CD4-positive, alpha-beta T cell treated with Interleukin-4 for 4 hours (primary cell): Measurements from ENCODE around the gene RBM20.
A peak's percentile ranks its signal among the peaks of the same experiment; 100 is the strongest.
"Not testable (repeated sequence)": the region's sequence is repeated elsewhere in the genome, so short reads cannot be mapped to it uniquely, and the experiment has no call there.

ENCODE experiments used
- DNase-seq: peaks from one replicate; pipeline ENCODE4 v3.0.0-alpha.2; 2020

RBM20 gene

DNA sequence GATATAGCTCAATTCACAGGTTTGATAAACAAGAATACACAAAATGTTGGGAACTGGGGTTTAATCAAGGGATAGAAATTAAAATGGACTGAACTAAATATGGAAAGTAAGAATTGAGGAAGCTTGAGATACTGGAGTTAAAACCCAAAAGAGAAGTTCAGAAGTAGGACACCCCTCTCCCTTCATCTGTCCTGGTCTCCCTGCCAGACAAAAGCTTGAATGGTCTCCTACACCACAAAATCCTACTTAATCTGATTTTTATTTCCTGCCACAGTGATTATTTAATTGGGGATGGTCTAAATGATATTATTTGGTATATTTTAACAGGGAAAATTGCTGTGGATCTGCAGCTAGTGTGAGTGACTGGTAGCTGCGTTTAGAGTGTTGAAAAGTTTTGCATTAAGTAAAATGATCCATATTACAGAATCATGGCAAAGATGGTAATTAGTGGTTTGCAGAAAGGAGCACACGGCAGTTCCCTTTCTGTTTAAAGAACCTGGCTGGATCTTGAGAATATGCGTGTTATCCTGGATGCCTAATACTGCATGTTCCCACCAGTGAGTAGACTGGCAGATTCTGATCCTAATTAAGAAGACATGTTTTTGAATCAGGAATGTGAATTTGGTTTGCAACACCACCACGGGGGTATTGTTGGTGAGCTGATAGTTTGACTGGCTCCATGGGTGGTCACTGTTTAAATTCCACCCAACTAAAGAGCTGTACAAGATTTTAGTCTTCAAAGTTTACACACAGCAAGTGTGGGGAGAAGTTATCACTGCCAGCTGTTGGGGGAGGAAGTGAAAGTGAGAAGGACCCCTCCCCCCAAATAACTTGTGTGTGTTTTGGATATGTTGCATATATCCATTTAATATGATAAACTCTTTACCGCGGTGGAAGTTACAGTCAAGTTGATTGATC lies 5.5 kb downstream of the RBM20 start:
- DNase-seq: no peak

DNA sequence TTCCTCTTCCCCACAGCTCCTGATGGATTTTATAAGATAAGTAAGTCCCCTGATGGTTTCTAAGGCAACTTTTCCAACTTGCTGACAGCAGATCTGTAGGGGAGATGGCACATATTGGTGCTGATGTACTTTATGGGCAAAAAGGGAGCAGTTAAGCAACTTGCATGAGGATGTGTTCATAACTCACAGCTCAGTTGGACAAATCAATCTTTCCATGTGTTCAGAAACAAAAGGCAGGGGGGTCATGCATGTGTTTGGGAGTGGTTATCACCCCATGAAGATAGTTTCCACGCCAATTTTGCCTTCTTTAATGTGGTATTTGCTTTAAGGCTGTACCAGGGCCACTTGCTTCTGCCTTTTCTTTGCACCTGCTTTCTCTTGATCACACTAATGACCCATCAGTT lies 6.1 kb downstream of the RBM20 start:
- DNase-seq: no peak

DNA sequence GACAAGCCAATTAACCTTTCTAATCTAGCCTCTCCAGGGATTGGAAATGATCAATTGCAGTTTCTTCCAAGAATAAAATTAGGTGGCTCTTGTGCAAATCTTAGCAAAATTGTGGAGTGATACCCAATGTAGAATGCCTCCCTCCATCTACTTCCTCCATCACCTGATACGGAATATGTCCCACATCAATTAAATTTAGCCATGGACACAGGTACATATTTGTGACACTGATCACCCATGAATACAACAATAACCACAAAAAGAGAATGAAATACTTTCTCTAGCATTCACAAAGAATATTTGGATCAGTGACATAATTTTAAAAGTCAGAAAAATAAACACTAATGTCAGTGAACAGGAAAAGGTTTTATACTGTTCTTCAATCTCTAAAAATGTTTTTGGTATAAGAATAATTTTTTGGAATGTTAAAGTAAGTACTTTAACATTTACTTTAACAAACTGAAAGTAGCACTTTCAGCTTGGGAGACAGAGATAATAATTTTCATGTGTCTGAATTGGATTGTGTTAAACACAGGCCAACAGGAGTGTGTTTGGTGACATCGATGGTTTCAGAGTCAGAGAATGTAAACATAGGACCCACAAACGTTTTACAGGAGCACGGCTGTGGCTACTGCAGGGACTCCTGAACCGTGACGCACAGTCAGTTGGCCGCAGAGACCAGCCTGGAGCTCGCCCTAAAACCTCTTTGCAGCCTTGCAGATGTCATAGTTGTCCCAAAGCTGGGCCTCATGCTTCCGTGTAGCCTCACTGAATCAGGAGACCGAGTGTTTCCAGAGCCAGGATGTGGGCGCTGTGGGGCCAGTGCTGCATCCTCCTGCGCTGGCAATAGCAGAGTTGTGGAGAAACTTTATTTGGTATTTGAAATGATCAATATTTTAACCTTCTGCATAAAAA lies 7.2 kb downstream of the RBM20 start:
- DNase-seq: no peak

DNA sequence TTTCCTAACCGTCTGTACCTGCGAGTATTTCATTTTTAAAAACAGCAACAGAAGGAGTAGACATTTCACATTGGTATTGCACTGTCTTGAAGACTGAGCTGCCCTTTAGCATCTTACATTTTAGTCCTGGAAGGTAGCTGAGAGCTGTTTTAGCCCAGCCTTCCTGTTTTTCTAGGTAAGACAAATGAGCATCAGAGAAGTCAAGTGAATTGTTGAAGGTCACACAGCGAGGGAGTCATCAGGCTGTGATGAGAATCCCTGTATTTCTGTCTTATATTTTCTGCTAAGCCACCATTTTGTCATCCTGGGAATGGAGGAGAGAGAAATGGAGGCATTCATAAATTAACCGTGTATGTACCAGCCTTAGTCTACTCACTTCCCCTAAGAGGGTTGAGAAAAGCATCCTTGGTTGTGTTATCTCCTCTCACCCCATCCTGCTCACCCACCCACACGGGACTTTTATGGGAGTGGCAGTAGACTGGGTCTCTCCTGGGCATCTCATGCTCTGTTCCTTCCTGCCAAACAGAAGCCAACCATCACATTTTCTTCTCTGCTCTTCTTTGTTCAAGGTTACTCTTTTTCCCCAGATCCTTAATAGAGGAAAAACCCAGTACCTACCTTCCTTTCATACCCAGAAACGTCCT lies 8.5 kb downstream of the RBM20 start:
- no peak for DNase-seq

DNA sequence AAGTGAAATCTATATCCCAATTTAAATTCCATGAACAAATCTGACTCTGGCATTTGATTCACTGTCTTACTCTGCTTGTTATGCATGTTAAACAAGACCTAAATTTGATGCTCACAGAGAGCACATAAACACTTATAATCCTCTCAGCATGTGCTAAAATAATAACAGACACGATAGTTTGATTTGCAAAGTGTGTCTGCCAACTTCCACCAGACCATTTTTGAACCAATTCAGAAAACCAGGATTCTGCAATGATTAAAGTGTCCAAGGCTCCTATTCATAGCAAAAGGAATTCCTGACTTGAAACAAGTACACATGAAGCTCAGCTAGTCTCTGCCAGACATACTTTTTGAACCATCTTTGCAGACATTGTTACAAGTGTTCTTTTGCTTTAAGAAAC lies 11.2 kb downstream of the RBM20 start:
- DNase-seq: no peak

DNA sequence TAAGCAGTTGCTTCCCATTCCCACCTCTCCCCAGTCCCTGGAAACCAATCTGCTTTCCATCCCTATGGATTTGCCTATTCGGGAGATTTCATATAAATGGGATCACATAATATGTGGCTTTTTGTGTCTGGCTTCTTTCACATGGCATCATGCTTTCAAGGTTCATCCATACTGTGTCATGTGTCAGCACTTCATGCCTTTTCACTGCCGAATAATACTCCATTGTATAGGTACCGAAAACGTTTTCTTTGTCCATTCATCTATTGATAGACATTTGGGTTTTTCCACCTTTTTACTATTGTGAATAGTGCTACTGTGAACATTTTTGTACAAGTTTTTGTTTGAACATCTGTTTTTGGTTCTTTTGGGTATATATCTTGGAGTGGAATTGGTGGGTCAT lies 12.5 kb downstream of the RBM20 start:
- no peak for DNase-seq

DNA sequence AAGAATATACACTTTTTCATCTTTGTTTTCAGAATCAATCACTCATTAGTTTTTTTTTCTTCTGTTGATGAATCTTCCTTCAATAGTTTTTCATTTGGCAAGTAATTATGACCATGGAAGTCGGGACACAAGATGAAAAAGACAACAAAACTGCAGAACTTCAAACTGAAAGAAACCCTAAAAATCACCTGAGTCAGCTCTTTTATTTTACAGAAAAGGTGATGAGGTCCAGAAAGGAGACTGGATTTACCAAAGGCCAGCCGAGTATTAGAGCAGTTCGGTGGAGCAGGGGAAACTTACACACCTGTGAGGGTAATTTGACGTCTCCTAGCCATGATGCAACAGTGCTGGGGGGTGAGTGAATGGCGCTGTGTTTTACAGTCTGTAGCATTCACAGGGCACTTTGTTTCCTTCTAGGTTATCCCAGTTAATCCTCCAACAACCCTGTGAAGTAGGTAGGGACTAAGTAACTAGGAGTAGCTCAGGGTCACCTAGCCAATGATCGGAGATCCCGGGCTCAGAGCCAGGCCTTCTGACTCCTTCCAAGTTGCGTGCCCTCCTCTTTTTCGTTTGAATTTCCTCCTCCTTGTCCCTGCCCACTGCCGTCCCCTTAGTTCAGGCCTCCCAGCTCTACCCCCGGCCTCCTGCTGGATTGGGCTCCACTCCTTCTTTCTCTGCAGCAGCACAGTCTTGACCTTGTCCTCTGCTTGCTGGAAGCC lies 14.0 kb downstream of the RBM20 start:
- no peak for DNase-seq

DNA sequence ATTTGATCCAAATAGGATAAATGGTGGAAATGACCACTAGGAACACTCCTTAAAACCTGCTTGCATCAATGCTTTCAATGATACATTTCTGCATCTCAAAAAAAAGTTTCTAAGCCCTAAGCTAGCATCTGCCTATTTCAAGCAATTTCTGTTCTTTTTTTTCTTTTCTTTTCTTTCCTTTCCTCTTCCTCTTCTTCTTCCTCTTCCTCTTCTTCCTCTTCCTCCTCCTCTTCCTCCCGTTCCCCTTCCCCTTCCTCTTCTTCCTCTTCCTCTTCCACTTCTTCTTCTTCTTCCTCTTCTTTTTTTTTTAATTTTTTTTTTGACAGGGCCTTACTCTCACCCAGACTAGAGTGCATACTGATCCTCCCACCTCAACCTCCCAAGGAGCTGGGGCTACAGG lies 15.4 kb downstream of the RBM20 start:
- DNase-seq: no peak

DNA sequence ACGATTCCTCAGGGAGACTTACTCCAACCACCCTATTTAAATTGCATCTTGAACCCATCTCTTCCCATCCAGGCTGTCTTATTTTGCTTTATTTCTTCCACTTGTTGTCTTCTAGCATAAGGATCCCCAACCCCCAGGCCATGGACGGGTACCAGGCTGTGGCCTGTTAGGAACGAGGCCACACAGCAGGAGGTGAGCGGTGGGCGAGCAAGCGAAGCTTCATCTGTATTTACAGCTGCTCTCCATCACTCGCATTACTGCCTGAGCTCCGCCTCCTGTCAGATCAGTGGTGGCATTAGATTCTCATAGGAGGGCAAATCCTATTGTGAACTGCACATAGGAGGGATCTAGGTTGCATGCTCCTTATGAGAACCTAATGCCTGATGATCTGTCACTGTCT lies 16.2 kb downstream of the RBM20 start:
- DNase-seq: not testable (repeated sequence)

DNA sequence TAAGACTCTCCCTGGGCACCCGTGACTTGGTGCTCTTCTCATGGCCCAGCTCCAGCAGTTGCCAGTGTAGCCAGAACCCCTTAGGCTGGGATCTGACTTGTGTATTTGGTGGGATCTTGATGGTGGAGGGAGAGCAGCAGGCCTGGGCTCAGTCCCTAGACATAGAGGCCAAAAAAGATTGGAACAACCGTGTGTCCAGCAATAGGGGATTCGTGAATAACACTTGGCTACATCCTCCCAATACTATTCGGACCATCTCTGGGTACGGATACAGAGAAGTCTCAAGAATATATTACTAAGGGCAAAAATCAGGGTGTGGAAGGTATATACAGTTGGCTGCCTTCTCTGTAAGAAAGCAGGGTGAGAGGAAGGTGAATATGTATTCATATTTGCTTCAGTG lies 17.2 kb downstream of the RBM20 start:
- DNase-seq: no peak

DNA sequence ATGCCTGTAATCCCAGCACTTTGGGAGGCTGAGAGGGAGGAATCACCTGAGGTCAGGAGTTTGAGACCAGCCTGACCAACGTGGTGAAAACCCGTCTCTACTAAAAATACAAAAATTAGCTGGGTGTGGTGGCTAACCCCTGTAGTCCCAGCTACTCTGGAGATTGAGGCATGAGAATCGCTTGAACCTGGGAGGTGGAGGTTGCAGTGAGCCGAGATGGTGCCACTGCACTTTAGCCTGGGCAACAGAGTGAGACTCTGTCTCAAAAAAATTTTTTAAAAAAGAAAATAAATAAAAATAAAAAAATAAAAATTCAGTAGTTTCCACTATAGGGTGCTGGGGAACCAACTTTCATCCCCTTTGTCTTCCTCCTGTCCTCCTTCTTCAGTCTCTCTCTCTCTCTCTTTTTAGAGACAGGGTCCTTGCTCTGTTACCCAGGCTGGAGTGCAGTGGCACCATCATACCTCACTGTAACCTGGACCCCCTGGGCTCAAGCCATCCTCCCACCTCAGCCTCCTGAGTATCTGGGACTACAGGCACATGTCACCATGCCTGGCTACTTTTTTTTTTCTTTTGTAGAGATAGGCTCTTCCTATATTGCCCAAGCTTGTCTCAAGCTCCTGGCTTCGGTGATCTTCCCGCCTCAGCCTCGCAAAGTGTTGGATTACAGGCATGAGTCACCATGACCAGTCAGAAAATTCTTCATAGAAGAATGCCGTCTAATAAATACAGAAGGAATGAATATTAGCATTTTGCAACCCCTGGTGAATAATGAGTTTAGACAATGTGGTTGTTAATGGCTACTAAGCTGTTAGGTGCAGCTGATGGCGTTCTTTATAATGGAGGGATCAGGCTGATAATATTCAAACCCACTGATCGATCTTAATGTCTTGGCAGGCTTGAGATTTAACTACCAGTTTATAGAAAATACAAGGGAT lies 20.6 kb downstream of the RBM20 start:
- no peak for DNase-seq

DNA sequence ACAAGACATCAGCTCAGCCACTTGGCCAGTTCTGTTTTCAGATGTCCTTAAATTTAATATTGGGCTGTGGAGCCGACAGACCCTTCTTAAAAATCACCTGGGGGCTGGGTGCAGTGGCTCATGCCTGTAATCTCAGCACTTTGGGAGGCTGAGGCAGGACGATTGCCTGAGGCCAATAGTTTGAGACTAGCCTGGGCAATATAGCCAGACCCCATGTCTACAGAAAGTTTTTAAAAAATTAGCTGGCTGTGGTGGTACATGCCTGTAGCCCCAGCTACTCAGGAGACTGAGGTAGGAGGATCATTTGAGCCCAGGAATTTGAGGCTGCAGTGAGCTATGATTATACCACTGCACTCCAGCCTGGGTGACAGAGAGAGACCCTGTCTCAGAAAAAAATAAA lies 22.1 kb downstream of the RBM20 start:
- DNase-seq: not testable (repeated sequence)

DNA sequence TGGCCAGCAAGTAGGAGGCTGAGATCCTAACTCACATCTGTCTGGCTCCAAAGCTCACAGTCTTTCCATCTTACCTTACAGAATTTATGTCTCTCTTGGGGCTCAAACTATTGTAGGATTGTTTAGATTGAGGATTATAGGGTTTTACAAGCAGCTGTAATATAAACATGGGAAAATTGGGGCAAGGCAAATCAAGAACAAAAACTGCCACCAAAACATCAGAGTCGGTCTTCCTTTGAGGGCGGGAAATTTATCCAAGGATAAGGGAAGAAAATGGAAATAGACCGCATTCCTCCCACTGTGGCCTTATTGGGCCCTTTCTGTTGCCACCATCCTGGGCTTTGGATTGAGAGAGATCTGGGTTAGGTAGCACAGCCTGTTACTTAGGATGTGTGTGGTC lies 22.5 kb downstream of the RBM20 start:
- DNase-seq: no peak

DNA sequence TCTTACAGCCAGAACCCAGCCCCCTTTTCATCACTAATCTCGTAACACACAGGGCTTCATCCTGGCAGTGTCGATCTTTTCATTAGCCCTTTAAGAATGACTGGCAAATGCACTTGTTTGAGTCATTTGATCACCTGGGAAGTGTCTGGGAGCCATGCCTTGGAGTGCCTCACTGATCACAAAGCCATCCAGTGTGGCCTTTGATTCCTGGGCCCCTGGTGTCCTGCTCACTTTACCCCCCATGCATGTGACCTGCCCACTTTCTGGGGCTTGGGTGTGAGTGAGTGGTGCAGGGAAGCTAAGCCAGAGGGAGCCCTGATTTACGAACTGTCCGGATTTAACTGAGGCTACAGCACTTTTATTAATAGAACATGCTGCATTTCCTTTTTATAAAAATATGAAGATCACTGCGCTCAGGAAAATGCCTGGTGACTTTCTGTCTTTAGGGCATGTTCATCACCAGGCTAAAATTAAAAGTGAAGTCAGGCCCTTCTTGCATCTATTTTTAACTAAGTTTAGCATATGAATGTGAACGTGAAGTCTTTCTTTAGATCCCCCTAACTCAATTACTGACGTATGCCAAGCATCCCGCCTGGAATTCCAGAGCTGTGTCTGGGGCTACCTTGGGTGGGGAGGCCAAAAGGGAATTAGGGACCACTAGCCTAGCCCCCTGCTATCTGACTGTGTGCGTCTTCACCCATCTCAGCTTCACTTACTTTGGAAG lies 23.6 kb downstream of the RBM20 start:
- DNase-seq: no peak

DNA sequence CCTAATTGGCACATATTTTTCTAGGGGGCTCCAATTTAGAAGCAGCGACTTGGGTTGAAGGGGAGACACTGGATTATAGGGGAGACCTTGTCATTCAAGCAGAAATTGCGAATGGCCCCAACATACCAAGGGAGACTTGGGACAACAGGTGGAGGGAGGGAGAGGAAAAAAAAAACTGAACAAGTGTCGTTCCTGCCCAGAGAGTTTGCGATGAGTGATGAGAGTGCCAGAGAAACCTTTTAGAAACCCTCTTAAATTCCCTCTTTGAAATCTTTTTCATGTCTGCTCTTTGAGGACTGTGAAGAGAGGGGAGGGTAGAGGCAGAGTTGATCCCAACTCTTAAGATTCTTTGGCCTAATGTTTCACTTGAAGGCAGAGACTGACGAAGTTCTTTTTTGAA lies 24.3 kb downstream of the RBM20 start:
- no peak for DNase-seq

DNA sequence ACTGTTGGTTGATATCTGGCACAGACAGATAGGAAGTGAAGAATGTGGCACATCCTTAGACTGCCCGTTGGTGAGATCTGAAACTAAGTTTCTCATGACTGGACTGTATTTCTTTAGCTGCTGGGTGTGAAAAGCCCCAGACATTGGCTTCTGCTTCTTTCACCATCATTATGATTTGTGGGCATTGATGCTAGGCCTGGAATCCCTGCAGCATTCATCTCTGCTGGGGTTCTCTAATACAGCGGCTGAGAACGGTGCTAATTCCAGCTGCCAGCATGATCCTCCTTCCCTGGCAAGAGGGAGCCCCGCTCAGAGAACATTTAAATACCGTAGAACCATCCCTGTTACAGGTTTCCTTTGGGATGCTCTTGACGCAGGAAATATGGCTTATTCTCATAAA lies 26.2 kb downstream of the RBM20 start:
- no peak for DNase-seq

DNA sequence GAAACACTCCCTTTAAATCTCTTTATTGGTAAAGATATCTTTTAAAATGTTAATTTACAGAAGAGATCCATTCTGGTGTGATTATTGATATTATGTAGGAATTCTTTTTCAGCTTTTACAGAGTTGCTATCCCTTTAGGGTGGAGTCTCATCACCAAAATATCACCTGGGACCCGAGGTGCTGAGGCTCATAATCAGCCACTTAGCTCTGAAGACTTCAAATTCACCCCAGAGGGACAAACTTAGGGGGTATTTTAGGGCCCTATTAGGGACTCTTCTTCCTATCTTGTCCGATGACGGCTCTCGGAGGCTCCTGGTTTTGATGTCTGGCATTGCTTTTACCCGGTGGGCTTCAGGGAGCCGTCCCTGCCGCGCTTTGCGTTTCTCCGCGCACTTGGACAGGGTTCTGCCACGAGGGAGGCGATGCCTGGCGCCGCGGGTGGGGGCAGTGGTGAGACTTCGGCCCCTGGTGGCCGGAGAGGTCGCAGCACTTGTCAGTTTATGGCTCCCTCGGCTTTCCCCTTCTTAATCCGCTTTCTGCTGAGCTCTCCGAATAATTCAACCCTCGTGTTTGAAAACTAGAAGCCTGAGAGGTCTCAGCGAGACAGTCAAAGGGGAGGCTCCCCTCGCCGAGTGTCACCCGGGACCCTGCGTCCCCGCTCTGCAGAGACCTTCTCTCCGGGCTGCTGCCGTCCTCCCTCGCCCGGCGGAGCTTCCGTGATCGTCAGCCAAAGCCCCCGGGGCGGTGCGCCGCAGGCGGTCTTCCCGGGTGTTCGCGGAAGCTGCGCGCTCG lies 27.8 kb downstream of the RBM20 start:
- DNase-seq: peak; percentile 48

DNA sequence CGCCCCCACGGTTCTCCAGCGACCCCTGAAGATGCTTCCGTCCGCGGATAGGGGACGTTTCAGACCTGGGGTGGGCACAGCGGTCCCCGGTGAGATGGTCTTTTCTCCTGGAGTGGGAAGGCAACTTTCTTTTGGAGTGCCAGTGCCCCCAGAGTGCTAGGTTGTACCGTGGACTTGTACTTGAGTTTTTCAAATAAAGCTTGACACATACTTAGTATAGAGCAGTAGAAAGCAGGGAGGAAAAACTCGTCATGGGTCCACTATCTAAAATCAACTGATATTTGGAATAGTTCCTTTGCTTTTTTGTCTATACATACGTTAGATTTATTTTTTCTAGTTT lies 28.4 kb downstream of the RBM20 start:
- no peak for DNase-seq

DNA sequence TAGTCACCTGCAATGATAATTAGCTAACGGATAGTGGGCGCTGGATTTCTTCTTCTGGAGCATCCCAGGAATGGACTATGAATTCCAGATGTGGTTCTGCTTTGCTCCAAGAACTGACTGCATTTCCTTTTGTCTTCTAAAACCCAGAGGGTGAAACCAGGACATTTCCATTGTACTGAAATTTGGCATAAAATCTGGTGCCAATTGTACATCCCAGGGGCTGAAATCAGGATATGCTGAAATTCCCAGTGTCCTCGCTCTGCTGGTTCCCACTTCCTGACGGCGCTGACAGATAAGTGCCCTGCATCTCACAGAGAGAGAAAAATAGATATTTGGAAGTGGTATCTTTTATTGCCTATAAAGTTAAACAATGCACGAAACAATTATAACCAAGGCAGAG lies 31.9 kb downstream of the RBM20 start:
- no peak for DNase-seq
